Measurements from ENCODE around the gene PFDN4.

The PFDN4 gene

DNA sequence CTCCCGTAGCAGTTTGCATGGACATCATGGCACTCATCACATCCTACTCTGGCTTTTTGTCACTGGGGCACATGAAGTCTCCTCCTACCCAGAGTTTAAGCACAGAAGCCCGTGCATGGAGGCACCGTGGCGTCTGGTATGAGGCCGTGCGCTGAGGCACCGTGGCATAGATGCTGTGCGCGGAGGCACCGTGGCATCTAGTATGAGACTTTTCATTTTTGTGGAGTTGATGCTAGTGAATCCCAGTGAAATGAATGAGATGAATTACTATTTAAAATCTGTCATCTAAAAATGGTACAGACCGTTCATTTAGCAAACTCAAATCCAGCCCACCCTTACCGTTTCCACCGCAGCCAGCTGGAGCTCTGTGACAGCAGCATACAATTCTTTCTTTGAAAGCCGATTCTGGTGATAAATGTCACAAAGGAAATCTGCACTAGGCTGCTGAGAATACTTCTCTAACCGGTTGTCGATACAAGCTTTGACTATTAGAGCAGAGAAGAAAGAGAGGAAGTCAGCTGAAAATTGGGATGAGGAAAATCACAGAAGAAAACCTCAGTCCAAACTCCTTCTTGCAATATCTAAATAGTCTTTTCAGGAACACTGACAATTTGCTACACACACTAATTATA is 45.4 kb upstream of the PFDN4 start:
- DNase-seq (ENCODE audit: extremely low read depth, low read depth): no peak

DNA sequence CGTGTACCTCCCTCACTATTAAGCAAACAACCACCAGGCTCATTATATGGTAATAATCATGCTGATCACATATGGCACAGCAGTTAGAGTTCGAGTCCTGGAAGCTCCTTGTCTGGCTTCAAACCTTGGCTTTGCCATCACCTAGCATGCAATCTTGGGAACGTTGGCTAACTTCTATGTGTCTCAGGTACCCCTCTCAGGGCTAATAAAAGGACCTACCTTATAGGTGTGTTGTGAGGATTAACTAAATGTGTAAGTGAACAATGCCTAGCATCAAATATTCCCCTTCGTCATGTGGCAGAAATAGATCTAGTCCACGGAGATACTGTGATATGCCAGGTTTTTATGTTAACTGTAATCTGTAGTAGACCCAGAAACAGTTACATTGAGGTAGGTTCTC is 44.5 kb upstream of the PFDN4 start:
- no peak for DNase-seq (ENCODE audit: extremely low read depth, low read depth)
- H3K4me3 ChIP-seq (replicated peaks; ENCODE audit: low read depth, low read length): no peak overlapping the region
- TF ChIP-seq, protein P1, sequence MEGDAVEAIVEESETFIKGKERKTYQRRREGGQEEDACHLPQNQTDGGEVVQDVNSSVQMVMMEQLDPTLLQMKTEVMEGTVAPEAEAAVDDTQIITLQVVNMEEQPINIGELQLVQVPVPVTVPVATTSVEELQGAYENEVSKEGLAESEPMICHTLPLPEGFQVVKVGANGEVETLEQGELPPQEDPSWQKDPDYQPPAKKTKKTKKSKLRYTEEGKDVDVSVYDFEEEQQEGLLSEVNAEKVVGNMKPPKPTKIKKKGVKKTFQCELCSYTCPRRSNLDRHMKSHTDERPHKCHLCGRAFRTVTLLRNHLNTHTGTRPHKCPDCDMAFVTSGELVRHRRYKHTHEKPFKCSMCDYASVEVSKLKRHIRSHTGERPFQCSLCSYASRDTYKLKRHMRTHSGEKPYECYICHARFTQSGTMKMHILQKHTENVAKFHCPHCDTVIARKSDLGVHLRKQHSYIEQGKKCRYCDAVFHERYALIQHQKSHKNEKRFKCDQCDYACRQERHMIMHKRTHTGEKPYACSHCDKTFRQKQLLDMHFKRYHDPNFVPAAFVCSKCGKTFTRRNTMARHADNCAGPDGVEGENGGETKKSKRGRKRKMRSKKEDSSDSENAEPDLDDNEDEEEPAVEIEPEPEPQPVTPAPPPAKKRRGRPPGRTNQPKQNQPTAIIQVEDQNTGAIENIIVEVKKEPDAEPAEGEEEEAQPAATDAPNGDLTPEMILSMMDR (IDR thresholded peaks at IDR 0.05; ENCODE audit: low read depth, low read length, missing control alignments): no peak

More for the DNA sequence above, 45.4 kb upstream of the PFDN4 start:
- no peak overlapping the region for H3K4me3 ChIP-seq (replicated peaks; ENCODE audit: low read depth, low read length)
- TF ChIP-seq, protein P1 (IDR thresholded peaks at IDR 0.05; ENCODE audit: low read depth, low read length, missing control alignments): no peak

DNA sequence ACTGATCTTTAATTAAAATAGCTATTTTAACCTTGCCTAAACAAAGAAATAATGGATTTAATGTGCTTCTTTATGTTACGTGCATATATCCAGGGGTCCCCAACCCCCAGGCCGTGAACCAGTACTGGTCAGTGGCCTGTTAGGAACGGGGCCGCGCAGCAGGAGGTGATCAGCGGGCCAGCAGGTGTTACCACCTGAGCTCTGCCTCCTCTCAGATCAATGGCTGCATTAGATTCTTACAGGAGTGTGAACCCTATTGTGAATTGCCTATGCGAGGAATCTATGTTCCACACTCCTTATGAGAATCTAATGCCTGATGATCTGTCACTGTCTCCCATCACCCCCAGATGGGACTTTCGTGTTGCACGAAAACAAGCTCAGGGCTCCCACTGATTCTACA is 42.9 kb upstream of the PFDN4 start:
- no peak overlapping the region for H3K4me3 ChIP-seq (replicated peaks; ENCODE audit: low read depth, low read length)
- no peak for DNase-seq (ENCODE audit: extremely low read depth, low read depth)
- TF ChIP-seq, protein P1 (IDR thresholded peaks at IDR 0.05; ENCODE audit: low read depth, low read length, missing control alignments): no peak

DNA sequence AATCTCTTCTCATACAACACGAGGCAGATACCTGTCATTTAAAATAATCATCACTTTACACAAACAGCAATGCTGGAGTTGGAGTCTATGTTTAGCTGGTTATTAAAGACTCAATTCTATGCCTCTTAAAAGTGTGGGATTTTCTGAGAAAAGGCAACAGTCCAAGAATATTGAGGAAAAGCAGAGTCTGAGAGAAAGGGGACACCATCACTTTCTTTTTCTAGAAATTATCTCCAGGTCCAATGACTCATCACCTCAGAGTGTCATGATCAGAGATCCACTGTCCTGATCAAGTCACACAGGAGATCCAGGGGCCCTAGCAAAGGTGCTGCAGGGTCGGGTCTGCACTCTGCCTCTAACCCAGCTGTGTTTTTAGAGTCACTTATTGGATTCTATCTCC is 42.1 kb upstream of the PFDN4 start:
- TF ChIP-seq, protein P1 (IDR thresholded peaks at IDR 0.05; ENCODE audit: low read depth, low read length, missing control alignments): no peak
- no peak overlapping the region for H3K4me3 ChIP-seq (replicated peaks; ENCODE audit: low read depth, low read length)
- no peak for DNase-seq (ENCODE audit: extremely low read depth, low read depth)

DNA sequence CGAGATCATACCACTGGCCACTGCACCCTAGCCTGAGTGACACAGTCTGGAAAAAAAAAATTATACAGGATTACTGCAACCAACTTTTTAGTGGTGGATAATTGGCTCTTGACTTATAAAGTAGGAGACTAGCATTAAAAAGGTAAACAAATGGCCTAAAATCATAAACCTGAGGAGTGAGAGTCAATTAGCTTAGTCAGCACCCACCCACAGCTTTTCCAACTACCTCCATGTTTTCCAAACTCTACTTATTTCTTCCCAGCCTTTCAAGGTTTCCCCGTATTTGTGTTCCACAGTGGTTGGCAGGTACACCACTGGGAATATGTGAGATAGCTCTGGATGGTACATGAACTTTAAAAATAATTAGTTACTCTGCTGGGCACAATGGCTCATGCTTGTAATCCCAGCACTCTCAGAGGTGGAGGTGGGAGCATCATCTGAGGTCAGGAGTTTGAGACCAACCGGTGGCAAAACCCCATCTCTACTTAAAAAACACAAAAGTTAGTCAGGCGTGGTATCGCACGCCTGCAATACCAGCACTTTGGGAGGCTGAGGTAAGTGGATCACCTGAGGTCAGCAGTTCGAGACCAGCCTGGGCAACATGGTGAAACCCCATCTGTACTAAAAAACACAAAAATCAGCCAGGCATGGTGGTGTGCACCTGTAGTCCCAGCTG is 40.8 kb upstream of the PFDN4 start:
- TF ChIP-seq, protein P1 (IDR thresholded peaks at IDR 0.05; ENCODE audit: low read depth, low read length, missing control alignments): no peak
- no peak for DNase-seq (ENCODE audit: extremely low read depth, low read depth)
- no peak overlapping the region for H3K4me3 ChIP-seq (replicated peaks; ENCODE audit: low read depth, low read length)

DNA sequence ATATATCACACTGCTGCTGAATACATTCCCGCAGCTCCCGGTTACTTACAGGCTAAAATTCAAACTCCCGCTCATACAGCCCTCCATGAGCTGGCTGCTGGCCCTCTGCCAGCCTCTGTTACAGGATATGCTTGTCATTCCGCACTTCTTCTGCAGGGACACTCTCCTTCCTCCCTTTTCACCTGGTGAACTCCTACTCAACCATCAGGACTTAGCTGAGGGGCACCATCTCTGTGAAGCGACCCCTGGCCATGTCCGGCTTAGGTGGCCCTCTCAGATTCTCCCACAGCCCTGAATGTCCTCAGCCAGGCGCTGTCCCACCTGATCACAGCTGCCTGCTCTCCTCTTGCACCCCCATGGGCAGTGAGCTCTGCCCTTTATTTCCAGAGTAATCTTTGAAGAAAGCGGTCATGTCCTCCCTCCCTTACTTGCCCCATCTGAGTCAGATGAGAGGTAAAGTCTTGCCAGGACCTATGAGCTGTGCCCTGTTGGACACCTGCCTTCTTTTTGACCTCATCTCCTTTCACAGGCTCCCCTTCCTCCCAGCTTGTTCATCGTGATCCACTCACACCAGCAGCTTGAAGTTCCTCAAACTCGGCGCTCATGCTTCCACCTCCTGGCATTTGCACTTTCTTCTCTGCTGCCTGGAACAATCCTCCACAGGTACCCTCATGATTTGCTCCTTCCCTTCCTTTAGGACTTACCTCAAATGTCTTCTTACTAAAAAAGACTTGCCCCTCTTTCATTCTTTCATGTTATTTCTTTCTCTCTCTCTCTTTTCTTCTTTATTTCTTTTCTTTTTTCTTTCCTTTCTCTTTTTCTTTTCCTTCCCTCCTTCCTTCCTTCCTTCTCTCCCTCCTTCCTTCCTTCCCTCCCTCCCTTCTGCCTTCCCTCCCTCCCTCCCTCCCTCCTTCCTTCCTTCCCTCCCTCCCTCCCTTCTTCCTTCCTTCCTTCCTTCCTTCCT is 39.7 kb upstream of the PFDN4 start:
- DNase-seq (ENCODE audit: extremely low read depth, low read depth): no peak
- H3K4me3 ChIP-seq (replicated peaks; ENCODE audit: low read depth, low read length): no peak overlapping the region
- TF ChIP-seq, protein P1 (IDR thresholded peaks at IDR 0.05; ENCODE audit: low read depth, low read length, missing control alignments): no peak

All from HFF-Myc (cell line).